ENCODE measurements around the gene SRGAP2C.
A peak's percentile ranks its signal among the peaks of the same experiment; 100 is the strongest.
"Not testable (repeated sequence)": the region's sequence is repeated elsewhere in the genome, so short reads cannot be mapped to it uniquely, and the experiment has no call there.

Gene SRGAP2C

GRCh38 chr1:121386319-121386948 lies 201.7 kb downstream of the SRGAP2C start:
- not testable (repeated sequence) for DNase-seq

- not testable (repeated sequence) for DNase-seq
Measured at GRCh38 chr1:121389895-121390560, 205.3 kb downstream of the SRGAP2C start.

GRCh38 chr1:121392130-121392529 lies 207.4 kb downstream of the SRGAP2C start:
- not testable (repeated sequence) for DNase-seq

DNA sequence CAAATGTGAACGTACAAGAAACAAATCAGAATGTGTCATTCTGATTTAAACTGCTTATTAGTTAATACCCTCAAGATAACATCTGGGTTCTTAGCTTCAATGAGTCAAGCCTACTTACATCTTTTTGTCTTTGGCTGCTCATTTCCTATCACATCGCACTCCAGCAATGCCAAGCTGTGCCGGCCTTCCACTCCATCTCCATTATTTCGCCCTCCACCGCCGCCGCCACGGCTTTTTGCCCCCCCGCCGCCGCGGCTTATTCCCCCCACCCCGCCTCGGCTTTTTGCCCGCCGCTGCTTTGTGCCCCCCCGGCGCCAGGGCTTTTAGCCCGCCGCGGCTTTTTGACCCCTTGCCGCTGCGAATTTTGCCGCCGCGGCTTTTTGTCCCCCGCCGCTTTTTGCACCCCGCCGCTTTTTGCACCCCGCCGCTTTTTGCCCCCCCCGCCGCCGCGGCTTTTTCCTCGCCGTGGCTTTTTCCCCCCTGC lies 211.0 kb downstream of the SRGAP2C start:
- peak; percentile 16 for DNase-seq

GRCh38 chr1:121396335-121397081 lies 211.7 kb downstream of the SRGAP2C start:
- DNase-seq: peak; percentile 57

GRCh38 chr1:121397101-121397500 lies 212.3 kb downstream of the SRGAP2C start:
- DNase-seq: not testable (repeated sequence)

GRCh38 chr1:121399193-121399592 lies 214.4 kb downstream of the SRGAP2C start:
- not testable (repeated sequence) for DNase-seq

GRCh38 chr1:121400108-121400507 lies 215.3 kb downstream of the SRGAP2C start:
- not testable (repeated sequence) for DNase-seq

GRCh38 chr1:121400541-121401310 lies 216.0 kb downstream of the SRGAP2C start:
- not testable (repeated sequence) for DNase-seq

- DNase-seq: peak; percentile 20
Measured at GRCh38 chr1:121401375-121401955, 216.7 kb downstream of the SRGAP2C start.

DNA sequence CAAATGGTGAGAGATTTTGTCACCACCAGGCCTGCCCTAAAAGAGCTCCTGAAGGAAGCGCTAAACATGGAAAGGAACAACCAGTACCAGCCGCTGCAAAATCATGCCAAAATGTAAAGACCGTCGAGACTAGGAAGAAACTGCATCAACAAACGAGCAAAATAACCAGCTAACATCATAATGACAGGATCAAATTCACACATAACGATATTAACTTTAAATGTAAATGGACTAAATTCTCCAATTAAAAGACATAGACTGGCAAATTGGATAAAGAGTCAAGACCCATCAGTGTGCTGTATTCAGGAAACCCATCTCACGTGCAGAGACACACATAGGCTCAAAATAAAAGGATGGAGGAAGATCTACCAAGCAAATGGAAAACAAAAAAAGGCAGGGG lies 218.5 kb downstream of the SRGAP2C start:
- not testable (repeated sequence) for DNase-seq

DNA sequence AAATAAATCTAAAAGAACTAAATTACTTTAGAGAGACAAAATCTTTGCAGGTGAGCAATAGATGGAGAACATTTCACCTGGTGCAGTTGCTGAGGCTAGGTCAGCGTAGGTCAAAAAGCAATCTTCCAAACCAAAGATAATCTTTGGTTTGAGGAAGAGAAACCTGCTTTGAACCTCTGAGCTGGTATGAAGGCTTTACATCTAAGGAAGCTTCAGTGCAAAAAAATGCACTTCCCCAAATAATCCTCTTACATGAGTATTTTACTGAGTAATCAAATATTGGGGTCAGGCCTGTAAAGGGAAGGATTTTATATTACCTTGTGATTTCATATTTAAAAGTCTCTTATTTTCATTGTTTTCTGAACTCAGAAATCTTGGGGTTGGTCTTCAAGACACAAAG lies 223.6 kb downstream of the SRGAP2C start:
- no peak for DNase-seq

GRCh38 chr1:121413821-121414220 lies 229.0 kb downstream of the SRGAP2C start:
- no peak for DNase-seq

- DNase-seq: no peak
Measured at GRCh38 chr1:121414905-121415304, 230.1 kb downstream of the SRGAP2C start.

DNA sequence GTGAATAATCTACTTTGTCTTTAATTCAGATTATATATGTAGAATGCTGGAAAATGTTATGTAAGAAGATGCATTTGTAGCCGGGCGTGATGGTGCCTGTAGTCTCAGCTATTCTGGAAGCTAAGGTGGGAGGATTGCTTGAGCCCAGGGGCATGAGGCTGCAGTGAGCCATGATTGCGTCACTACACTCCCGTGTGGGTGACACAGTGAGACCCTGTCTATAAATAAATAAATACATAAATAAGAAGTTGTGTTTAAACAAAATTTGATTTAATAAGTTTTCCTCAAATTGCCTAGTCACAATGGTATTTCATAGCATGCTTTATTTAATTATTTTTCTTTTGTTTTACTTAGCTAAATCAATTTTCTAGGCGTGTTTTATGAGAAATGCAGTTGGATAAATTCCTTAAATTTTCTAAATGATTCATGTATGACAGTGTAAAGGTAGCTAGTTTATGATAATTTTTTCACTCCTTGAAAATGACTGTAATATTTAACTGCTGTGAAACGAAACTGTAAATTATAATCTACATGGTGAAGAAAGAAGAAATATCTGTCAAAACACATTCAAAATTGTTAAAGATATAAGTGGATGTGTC lies 232.6 kb downstream of the SRGAP2C start:
- no peak for DNase-seq

DNA sequence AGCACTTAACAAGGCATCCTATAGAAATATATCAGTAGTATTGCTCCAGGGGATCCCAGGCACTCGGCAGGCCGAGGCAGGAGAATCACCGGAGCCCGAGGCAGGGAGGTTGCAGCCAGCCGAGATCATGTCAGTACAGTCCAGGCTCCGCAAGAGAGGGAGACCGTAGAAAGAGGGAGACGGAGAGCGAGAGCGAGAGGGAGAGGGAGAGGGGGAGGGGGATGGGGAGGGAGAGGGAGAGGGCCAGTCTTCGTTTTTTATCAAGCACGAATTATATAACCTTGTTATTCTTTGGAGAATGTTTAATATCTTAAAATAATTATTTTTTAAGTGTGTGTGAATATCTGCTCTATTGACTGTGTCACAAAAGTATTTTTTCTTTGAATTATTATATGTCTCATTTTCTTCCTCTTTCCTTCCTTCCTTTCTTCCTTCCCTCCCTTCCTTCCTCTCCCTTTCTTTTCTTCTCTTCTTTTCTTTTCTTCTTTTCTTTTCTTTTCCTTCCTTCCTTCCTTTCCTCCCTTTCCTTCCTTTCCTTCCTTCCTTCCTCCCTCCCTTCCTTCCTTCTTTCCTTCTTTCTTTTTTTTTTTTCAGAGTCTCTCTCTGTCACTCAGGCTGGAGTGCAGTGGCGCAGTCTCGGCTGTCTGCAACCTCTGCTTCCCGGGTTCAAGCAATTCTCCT lies 233.7 kb downstream of the SRGAP2C start:
- DNase-seq: no peak

GRCh38 chr1:121419050-121419615 lies 234.4 kb downstream of the SRGAP2C start:
- DNase-seq: not testable (repeated sequence)

DNA sequence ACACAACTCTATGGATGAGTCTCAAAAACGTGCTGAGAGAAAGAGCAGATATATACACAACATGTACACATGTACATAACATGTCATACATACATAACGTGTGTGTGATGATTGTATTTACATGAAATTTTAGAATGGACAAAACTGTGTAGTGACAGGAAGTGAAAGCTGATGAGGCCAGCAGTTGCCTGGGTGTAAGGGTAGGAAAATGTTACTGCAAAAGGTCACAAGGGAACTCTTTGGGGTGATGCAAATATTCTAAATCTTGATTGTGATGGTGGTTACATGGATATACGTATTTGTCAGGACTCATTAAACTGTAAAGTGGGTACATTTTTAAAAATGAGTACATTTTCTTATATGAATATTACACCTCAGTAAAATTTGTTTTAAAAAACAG lies 236.7 kb downstream of the SRGAP2C start:
- DNase-seq: not testable (repeated sequence)

- DNase-seq: not testable (repeated sequence)
Measured at GRCh38 chr1:121423956-121424355, 239.2 kb downstream of the SRGAP2C start.

DNA sequence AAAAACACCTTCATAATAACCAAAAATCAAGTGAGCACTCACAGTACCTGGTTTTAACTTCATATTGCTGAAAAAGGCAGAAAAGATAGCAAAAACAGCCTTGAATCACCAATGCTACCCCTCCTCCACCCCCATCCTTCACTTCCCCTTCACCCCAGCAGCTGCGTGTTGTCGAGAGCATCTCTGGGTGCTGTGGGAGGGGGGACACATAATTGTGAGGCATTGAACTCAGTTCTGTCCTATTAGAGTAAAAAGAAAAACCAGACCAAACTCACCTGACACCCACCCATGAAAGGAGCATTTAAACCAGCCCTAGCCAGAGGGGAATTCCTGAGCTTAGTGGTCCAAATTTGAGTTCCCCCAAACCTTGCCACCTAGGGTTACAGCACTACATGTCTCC lies 248.7 kb downstream of the SRGAP2C start:
- DNase-seq: not testable (repeated sequence)

- DNase-seq: not testable (repeated sequence)
Measured at GRCh38 chr1:121438862-121439261, 254.1 kb downstream of the SRGAP2C start.
